Dendritic cell treated with granulocyte-macrophage colony-stimulating factor and Interleukin-4, amounts not matched to agents 40 ng/mL and 50 ng/mL, for 4 days (primary cell): ENCODE measurements around the gene UGT3A2.

Experiments used
- H3K27ac Mint-ChIP-seq: one replicate; pipeline ENCODE4 v1.8.0; 2022; ENCODE audit warnings: mild to moderate bottlenecking, mixed read lengths
- H3K27me3 Mint-ChIP-seq: one replicate; pipeline ENCODE4 v1.8.0; 2022; ENCODE audit warnings: mild to moderate bottlenecking, mixed read lengths
- H3K36me3 Mint-ChIP-seq: one replicate; pipeline ENCODE4 v1.8.0; 2022; ENCODE audit warnings: low read depth, mixed read lengths
- H3K4me1 Mint-ChIP-seq: one replicate; pipeline ENCODE4 v1.8.0; 2022; ENCODE audit warnings: low read depth, mixed read lengths
- H3K4me3 Mint-ChIP-seq: one replicate; pipeline ENCODE4 v1.8.0; 2022; ENCODE audit warnings: mild to moderate bottlenecking, moderate library complexity, mixed read lengths
- H3K9me3 Mint-ChIP-seq: one replicate; pipeline ENCODE4 v1.8.0; 2022; ENCODE audit warnings: mixed read lengths
- intact Hi-C: fragments of 100-400 bp; cut with micrococcal nuclease; formaldehyde crosslinking; loops from one replicate; pipeline ENCODE4 v1.15.0; 2022

The UGT3A2 gene

DNA sequence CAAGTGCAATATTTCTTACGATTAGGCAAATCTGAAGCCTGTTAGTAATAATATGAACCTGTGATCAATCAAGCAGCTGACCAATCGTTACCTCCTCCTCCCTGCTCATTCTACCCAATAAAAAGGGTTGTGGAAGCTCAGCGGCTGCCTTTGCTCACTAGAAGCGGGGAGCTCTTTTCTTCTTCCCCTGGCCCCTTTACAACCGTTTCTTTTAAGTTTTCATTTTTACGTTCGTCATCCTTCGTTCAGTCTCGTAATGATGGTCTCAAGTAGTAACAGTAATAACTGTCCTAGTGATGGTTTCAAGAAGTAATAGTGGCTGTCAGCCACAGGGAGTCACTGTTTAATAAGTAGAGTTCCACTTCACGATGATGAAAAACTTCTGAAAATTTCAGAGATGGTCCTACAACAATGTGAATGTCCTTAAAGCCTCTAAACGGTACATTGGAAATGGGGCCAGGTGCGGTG lies 6.2 kb downstream of the UGT3A2 start:
- Mint-ChIP-seq H3K27ac (no peak overlapping the region), H3K9me3 (no peaks in the 10 kb centered on the region), H3K4me3 (no peak overlapping the region), H3K27me3 (peaks cover 3% of the 10 kb centered on the region), H3K36me3 (no peaks in the 10 kb centered on the region), H3K4me1 (no peaks in the 10 kb centered on the region)
- intact Hi-C loops: no loop called here

DNA sequence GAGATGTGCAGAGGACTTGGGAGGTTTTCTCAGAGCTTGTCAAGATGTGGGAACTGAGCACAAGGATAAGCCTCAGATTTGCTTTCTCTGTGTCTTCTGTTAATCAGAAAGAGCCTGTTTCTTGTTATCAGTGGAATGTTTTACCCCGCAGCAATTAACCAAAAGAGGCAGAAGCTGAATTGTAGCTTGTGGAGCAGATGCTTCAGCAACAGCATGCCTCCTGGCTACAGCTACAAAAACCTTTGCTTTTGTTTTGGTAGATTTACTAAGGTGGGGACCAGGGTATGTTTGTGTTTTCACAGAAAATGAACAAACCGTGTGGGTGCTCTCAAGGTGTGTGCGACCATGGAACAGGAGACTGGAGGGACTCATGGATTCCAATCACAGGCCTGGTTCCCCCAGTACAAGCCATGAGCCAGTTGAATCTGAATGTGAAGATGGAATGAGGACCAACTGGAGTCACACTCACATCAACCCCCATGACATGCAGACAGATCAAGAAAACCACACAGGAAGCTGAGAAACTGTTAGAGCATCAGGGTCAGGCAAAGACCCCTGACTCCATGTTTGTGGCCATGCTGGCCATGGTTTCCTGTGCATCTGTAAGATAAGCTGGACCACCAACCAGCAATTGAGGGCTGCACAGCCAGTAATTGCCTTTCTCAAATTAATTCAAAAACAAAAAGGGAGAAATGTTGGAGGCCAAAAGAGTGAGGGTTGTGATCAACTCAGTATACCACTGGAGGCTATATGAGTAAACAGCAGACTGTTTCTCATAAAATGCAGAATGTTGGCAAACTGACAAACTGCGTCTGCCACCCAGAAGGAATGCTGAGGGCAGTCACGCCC lies 6.9 kb downstream of the UGT3A2 start:
- H3K27me3 Mint-ChIP-seq: no peaks in the 10 kb centered on the region
- intact Hi-C loops: no loop called here
- no peak overlapping the region for H3K27ac Mint-ChIP-seq
- H3K36me3 Mint-ChIP-seq: no peaks in the 10 kb centered on the region
- H3K4me3 Mint-ChIP-seq: no peak overlapping the region
- no peaks in the 10 kb centered on the region for H3K4me1 Mint-ChIP-seq
- H3K9me3 Mint-ChIP-seq: no peaks in the 10 kb centered on the region

DNA sequence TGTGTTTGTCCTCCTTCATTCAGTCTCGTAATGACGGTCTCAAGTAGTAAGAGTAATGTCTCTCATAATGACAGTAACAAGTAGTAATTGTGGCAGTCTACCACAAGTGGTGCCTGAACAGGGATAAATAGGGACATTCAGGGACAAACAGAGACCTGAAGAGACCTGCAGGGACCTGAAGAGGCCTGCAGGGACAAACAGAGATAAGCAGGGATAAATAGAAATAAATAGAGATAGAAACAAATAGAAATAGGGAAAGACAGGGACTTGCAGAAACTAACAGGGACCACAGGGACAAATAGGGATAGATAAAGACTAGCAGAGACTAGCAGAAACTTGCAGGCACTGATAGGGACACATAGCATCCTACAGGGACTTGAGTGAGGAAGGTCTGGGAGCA lies 7.9 kb downstream of the UGT3A2 start:
- no peaks in the 10 kb centered on the region for H3K9me3 Mint-ChIP-seq
- H3K36me3 Mint-ChIP-seq: no peaks in the 10 kb centered on the region
- H3K4me1 Mint-ChIP-seq: no peaks in the 10 kb centered on the region
- H3K4me3 Mint-ChIP-seq: no peak overlapping the region
- no peak overlapping the region for H3K27ac Mint-ChIP-seq
- intact Hi-C loops: no loop called here
- no peaks in the 10 kb centered on the region for H3K27me3 Mint-ChIP-seq

DNA sequence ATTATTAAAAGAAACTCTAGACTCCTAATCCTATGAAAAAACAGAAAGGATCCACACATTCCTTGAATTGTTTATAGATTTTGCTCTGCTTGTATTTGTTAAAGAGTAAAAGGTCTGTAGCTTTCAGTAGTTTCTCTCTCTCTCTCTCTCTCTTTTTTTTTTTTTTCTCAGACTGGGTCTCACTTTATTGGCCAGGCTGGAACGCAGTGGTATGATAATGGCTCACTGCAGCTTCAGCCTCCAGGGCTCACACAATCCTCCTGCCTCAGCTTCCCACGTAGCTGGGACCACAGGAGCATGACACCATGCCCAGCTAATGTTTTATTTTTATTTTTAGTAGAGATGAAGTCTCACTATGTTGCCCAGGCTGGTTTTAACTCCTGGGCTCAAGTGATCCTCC lies 9.3 kb downstream of the UGT3A2 start:
- no peak overlapping the region for H3K4me3 Mint-ChIP-seq
- no peaks in the 10 kb centered on the region for H3K9me3 Mint-ChIP-seq
- intact Hi-C loops: no loop called here
- no peaks in the 10 kb centered on the region for H3K36me3 Mint-ChIP-seq
- no peak overlapping the region for H3K27ac Mint-ChIP-seq
- H3K4me1 Mint-ChIP-seq: no peaks in the 10 kb centered on the region
- no peaks in the 10 kb centered on the region for H3K27me3 Mint-ChIP-seq

DNA sequence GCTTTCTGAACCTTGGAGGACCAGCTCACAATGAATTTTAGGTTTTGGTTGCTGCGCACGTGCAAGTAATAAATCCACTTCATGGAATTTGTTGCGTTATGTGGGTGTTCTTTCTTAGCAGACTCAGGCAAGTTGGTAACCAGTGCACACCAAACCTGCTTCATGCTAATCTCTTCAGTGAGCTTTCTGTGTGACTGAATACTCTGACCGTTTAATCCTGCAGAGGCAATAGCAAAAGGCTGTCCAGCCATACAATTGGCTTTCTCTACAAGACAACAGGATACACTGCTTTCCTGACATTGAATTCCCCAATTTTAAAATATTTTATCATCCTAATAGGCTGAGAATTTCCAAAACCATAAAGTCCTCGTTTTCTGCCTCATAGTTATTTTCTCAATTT lies 10.3 kb downstream of the UGT3A2 start:
- H3K4me1 Mint-ChIP-seq: no peaks in the 10 kb centered on the region
- no peaks in the 10 kb centered on the region for H3K36me3 Mint-ChIP-seq
- H3K4me3 Mint-ChIP-seq: no peak overlapping the region
- intact Hi-C loops: no loop called here
- H3K27me3 Mint-ChIP-seq: no peaks in the 10 kb centered on the region
- H3K9me3 Mint-ChIP-seq: no peaks in the 10 kb centered on the region
- no peak overlapping the region for H3K27ac Mint-ChIP-seq

DNA sequence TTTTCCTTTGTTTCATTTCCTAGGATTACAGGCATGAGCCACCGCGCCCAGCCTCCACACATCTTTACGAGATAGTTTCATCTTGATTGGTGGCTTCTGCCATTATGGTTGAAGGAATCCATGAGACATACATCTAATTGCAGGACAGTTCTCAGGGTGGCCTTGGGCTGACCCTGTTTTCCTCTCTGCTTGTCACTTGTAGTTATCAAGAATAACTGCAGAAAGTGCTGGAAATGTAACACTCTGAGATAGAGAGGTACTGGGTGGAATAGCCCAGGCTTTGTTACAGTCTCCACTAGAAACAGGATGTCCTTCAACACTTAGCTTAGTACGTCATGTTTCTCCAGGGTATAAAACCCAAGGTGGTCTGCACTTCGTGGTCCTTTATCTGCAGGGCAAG lies 10.7 kb downstream of the UGT3A2 start:
- H3K27ac Mint-ChIP-seq: no peak overlapping the region

DNA sequence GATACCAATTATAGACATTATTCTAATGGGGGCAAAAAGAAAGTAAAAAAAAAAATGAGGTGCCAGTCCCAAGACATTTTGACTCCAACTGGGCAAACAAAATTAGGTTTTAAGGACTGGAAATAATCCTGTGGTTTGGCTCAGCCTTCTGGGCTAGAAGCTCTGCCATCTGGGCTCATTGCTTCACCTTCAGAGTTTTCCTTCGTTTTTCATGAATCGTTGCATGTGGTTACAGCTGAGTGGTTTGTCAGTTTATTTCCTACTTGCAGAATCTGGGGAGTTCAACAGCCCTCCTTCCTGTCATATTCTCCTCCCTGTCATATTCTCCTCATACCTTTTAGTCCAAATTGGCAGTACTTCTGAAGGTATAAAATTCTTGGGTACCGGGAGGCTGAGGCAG lies 12.0 kb downstream of the UGT3A2 start:
- Mint-ChIP-seq H3K9me3 (no peaks in the 10 kb centered on the region), H3K36me3 (no peaks in the 10 kb centered on the region), H3K27ac (no peak overlapping the region), H3K4me1 (no peaks in the 10 kb centered on the region), H3K4me3 (no peak overlapping the region), H3K27me3 (no peaks in the 10 kb centered on the region)
- intact Hi-C loops: no loop called here

More for the DNA sequence above, 10.7 kb downstream of the UGT3A2 start:
- Mint-ChIP-seq H3K4me1 (no peaks in the 10 kb centered on the region), H3K27me3 (no peaks in the 10 kb centered on the region), H3K36me3 (no peaks in the 10 kb centered on the region), H3K9me3 (no peaks in the 10 kb centered on the region), H3K4me3 (no peak overlapping the region)
- intact Hi-C loops: no loop called here

DNA sequence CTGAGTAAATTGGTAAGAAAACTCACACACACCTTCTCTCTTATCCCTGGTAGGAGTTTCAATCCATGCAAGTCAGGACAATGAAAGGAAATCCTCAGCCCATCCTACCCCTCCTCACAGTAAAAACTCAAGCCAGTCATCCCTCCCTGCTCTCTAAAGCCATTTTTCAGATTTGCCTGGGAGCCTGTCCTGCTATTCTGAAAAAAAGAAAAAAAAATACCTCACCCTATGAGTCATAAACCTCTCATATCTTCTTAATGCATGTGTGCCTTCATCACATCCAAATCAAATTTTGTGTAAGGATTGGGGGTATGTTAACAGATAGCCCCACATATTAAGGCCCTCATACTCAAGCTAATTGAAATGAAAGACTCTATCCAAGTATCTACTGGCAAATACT lies 14.1 kb downstream of the UGT3A2 start:
- intact Hi-C loops: no loop called here
- H3K36me3 Mint-ChIP-seq: no peaks in the 10 kb centered on the region
- no peaks in the 10 kb centered on the region for H3K27me3 Mint-ChIP-seq
- no peaks in the 10 kb centered on the region for H3K4me1 Mint-ChIP-seq
- no peak overlapping the region for H3K4me3 Mint-ChIP-seq
- H3K27ac Mint-ChIP-seq: no peak overlapping the region
- no peaks in the 10 kb centered on the region for H3K9me3 Mint-ChIP-seq

DNA sequence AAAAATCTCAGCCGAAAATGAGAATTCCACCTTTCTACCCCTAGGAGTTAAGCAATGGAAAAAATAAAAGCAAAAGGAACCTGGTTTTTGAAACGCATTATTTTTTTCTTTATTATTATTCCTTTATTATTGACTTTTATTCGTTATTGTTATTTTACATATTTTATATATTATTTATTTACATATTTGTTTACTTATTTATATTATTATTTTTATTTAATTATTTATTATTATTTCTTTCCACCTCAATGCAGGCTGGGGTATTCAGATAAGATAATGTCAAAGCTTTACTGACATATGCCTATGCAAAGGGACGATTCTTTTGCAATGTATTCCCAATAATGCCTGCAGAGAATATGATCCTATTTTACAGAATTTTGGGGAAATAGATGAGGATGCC lies 16.7 kb downstream of the UGT3A2 start:
- no peaks in the 10 kb centered on the region for H3K27me3 Mint-ChIP-seq
- H3K9me3 Mint-ChIP-seq: no peaks in the 10 kb centered on the region
- H3K27ac Mint-ChIP-seq: no peak overlapping the region
- no peaks in the 10 kb centered on the region for H3K4me1 Mint-ChIP-seq
- H3K36me3 Mint-ChIP-seq: no peaks in the 10 kb centered on the region
- no peak overlapping the region for H3K4me3 Mint-ChIP-seq
- intact Hi-C loops: no loop called here

DNA sequence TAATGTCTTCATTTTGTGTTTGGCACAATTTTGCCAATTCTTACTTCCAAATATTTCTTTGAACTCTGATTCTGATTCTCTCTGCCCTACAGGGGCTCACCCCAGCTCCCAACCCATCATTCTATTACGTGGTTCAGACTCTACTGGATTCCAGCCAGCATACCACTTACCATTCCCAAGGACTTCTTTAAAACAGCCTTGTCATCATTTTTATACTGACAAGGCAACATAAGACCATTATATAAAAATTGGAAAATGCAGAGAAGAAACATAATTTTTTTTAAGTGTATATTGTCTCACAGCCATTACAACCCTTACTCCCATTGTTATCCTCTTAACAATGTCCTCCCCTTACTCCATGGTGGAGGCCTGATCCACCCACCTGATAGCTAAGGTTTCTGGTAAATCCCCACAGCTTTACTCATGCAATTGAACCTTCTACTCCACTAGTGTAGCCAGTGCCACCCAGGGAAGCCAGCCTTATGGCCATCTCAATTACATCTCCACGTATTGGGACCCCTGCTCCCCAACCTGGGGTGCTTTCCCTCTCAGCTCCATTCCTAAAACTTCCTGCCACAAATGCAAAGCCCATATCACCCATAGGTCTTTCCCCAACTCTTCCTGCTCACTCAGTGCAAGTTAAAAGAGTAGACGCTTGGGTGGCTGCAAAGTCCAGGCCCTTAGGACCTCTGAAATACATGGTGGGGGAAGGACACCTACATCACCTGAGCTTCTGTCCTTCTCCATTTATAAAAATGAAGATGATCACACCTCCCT lies 19.1 kb downstream of the UGT3A2 start:
- H3K4me3 Mint-ChIP-seq: no peak overlapping the region
- no peaks in the 10 kb centered on the region for H3K9me3 Mint-ChIP-seq
- no peaks in the 10 kb centered on the region for H3K27me3 Mint-ChIP-seq
- no peaks in the 10 kb centered on the region for H3K4me1 Mint-ChIP-seq
- no peaks in the 10 kb centered on the region for H3K36me3 Mint-ChIP-seq
- no peak overlapping the region for H3K27ac Mint-ChIP-seq
- intact Hi-C loops: no loop called here

DNA sequence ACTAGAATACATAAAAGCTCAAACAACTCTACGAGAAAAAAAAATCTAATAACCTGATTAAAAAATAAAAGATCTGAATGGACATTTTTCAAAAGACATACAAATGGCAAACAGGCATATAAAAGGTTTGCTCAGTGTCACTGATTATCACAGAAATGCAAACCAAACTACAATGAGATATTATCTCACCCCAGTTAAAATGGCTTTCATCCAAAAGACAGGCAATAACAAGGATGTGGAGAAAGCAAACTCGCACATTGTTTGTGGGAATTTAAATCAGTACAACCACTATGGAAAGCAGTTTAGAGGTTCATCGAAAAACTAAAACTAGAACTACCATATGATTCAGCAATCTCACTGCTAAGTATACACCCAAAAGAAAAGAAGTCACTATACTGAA lies 20.8 kb downstream of the UGT3A2 start:
- Mint-ChIP-seq H3K9me3 (no peaks in the 10 kb centered on the region), H3K4me1 (no peaks in the 10 kb centered on the region), H3K27me3 (no peaks in the 10 kb centered on the region), H3K4me3 (no peak overlapping the region), H3K27ac (no peak overlapping the region), H3K36me3 (no peaks in the 10 kb centered on the region)
- intact Hi-C loops: no loop called here

DNA sequence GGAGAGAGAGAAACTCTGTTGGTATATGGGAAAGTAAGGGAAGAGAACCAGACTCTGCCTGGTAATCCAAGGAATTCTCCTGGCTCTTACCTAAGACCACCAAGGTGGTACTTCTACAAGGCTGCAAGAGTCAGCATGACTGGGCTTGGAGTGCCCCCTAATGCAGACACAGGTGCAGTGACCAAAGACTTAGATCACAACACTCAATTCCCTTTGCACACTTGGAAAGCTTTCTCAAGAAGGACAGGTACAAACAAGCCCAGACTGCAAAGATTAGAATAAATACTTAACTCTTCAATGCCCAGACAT lies 25.2 kb downstream of the UGT3A2 start:
- Mint-ChIP-seq H3K27me3 (no peaks in the 10 kb centered on the region), H3K27ac (no peak overlapping the region), H3K36me3 (no peaks in the 10 kb centered on the region), H3K4me1 (no peaks in the 10 kb centered on the region), H3K4me3 (no peak overlapping the region), H3K9me3 (no peaks in the 10 kb centered on the region)
- intact Hi-C loops: no loop called here

DNA sequence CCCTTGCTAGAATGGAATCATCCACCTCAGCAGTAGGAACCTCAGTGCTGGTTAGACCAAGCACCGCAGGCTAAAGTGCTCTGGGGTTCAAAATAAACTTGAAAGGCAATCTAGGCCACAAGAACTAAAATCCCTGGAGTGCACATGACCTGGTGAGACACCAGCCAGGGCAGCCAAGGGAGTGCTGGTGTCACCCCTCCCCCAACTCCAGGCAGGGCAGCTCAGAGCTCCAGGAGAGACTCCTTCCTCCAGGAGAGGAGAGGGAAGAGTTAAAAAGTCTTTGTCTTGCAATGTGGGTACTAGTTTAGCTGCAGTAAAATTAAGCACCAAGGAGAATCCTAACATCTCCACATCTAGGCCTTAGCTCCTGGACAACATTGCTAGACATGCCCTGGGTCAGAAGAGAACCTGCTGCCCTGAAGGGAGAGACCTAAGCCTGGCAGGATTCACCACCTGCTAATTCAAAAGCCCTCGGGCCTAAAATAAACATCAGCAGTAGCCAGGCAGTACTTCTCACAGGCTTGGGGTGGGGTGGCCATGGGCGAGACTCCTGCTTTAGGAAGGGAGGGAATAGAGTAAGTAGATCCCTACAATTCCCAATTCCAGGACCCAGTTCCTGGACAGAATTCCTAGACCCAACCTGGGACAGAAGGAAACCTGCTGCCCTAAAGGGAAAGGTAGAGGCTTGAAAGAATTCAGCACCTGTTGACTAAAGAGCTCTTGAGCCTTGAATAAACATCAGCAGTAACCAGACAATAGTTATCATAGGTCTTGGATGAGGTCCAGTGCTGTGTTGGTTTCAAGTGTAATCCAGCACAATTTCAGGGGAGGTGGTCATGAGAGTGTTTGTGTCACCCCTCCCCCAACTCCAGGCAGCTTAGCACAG lies 25.8 kb downstream of the UGT3A2 start:
- H3K27ac Mint-ChIP-seq: no peak overlapping the region
- H3K36me3 Mint-ChIP-seq: no peaks in the 10 kb centered on the region
- H3K4me1 Mint-ChIP-seq: no peaks in the 10 kb centered on the region
- no peaks in the 10 kb centered on the region for H3K9me3 Mint-ChIP-seq
- intact Hi-C loops: no loop called here
- no peak overlapping the region for H3K4me3 Mint-ChIP-seq
- no peaks in the 10 kb centered on the region for H3K27me3 Mint-ChIP-seq

DNA sequence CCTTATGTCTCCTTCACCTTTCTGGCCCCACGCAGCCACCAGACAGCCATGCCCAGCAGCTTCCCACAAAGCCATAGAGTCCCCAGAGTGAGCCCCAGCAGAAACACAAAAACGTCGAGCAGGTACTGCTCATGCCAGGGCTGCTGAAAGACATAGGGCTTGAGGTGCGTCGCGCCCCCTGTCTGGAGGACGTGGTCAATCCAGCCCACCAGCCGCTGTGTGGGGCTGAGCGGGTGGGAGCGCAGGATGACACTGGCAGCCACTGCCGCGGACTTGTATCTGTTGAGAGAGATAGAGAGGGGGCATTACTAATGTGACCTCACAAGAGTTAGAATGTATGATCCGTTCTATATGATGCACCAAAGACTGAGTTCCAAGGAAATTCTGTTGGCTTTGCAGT lies 31.0 kb downstream of the UGT3A2 start:
- Mint-ChIP-seq H3K36me3 (no peaks in the 10 kb centered on the region), H3K27ac (no peak overlapping the region), H3K27me3 (no peaks in the 10 kb centered on the region), H3K4me3 (no peak overlapping the region), H3K4me1 (no peaks in the 10 kb centered on the region), H3K9me3 (no peaks in the 10 kb centered on the region)
- intact Hi-C loops: no loop called here
